A549 (cell line): ENCODE data around the gene TBC1D1.

Experiments used
- BHLHE40 ChIP-seq: IDR thresholded peaks from 2 replicates; pipeline ENCODE4 v1.6.1; 2012; ENCODE audit warnings: low read depth, low read length, inconsistent platforms
- CTCF ChIP-seq: fragments of >200 bp; sonication (Bioruptor Twin); formaldehyde crosslinking; IDR thresholded peaks from 3 replicates; pipeline ENCODE4 v1.5.1; 2016
- ELK1 ChIP-seq: fragments of 150-350 bp; IDR thresholded peaks from 2 replicates; pipeline ENCODE4 v1.6.1; 2014; ENCODE audit warnings: low read depth, mild to moderate bottlenecking, low read length
- EP300 ChIP-seq, 2 experiments: fragments of >200 bp; sonication (Bioruptor Twin); formaldehyde crosslinking; IDR thresholded peaks; 2 replicates in 1 of 2; 3 replicates in 1 of 2; pipeline ENCODE4 v1.6.1; 2016 to 2017
- HDAC2 ChIP-seq: fragments of 200-600 bp; sonication (generic); IDR thresholded peaks from 2 replicates; pipeline ENCODE4 v1.6.1; 2016
- MYC ChIP-seq: IDR thresholded peaks from 2 replicates; pipeline ENCODE4 v1.6.1; 2012; ENCODE audit warnings: mild to moderate bottlenecking, inconsistent platforms, low read length, improper control_type of control experiment, borderline replicate concordance
- POLR2A ChIP-seq: IDR thresholded peaks from 2 replicates; pipeline ENCODE4 v1.6.1; 2012; ENCODE audit warnings: mild to moderate bottlenecking, low read length
- POLR2AphosphoS2 ChIP-seq: conservative IDR thresholded peaks from 2 replicates; pipeline ENCODE4 v1.6.1; 2012; ENCODE audit warnings: low read length, improper control_type of control experiment, inconsistent platforms
- RNF2 ChIP-seq: fragments of 200-600 bp; sonication (generic); IDR thresholded peaks from 2 replicates; pipeline ENCODE4 v1.6.1; 2016; ENCODE audit warnings: low read depth, mild to moderate bottlenecking, antibody characterized with exemption, moderate library complexity, borderline replicate concordance

- TF ChIP-seq CTCF (no peak), POLR2A (no peak), MYC (no peak), BHLHE40 (no peak), HDAC2 (no peak), EP300 (IDR thresholded peaks at IDR 0.05) (no peak), ELK1 (no peak), POLR2AphosphoS2 (no peak), RNF2 (no peak)
These were observed 187.1 kb downstream of the TBC1D1 start for GRCh38 chr4:38077791-38078489.
